ENCODE data around the gene FAM53B.
A peak's percentile ranks its signal among the peaks of the same experiment; 100 is the strongest.

The FAM53B gene

DNA sequence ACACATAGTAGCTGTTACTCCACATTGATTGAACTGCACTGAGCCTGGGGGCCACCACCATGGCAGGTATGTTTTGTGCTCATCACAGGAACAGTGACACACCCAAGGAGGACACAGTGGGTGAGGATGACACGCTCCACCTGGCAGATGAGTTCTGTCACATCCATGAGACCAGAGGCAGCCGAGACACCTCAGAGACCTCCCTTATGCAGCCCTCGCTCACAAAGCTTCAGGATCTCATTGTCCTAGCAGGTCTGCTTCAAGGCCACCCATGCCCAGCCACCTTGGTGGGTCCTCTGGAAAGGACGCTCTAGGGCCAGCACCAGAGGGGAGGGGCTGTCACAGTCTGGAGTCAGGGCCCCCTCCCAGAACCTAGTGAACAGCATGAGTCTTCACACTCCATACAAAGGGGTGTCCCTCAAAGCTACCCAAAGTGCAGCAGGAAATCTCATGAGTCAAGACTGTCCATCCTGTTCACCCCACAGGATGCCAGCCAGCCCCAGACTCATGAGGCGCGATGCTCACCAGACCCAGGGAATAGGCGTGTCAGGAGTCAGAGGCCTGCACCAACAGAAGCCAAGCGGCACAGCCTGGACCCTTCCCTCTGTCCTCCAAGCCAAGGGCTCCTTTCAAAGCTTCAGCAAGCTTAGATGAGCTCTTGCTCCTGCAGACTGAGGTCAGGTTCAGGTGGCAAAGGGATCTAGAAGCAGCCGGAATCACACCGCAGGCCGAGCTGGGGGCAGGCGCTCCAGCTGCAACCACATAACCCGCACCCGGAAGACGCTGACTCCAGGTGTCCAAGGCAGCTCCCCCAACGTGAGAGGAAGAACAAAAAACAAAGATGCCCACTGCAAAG lies 9.6 kb downstream of the FAM53B start:
- H3K27ac ChIP-seq (replicated peaks; ENCODE audit: low read length) = no peak overlapping the region
- H2BK5ac ChIP-seq (ENCODE audit: low read length) = no peak overlapping the region
- no CpG with 5 or more reads among the region's 16 CpGs for WGBS, 2 donors (ENCODE audit: extremely low coverage in 2 of 2, insufficient read length in 2 of 2, insufficient replicate concordance in 1 of 2)
- no peaks in the 10 kb centered on the region for H3K9me3 ChIP-seq (replicated peaks in 1 of 2; ENCODE audit: control insufficient read depth in 2 of 2, insufficient read depth in 1 of 2, low read depth in 1 of 2, low read length in 2 of 2)
- H2BK120ac ChIP-seq (ENCODE audit: low read depth, low read length) = no peak overlapping the region
- H2AFZ ChIP-seq (ENCODE audit: low read length) = no peak overlapping the region
- H3K4ac ChIP-seq (ENCODE audit: low read length) = no peak overlapping the region
- H4K91ac ChIP-seq (ENCODE audit: low read depth, low read length, poor library complexity) = no peak overlapping the region
- H3K18ac ChIP-seq (ENCODE audit: low read length) = peak overlapping the region; percentile 3
- H3K79me1 ChIP-seq (ENCODE audit: low read depth, low read length) = peaks cover 29% of the 10 kb centered on the region
- no peak overlapping the region for H4K8ac ChIP-seq (ENCODE audit: low read depth, low read length)
- no peak overlapping the region for H3K14ac ChIP-seq (ENCODE audit: low read length)
- no peak overlapping the region for H3K4me2 ChIP-seq (ENCODE audit: insufficient read depth, low read length, poor library complexity, severe bottlenecking)
- H3K23ac ChIP-seq (ENCODE audit: low read depth, low read length, poor library complexity) = no peak overlapping the region
- DNase-seq (ENCODE audit: low spot score) = no peak
- no peak overlapping the region for H3K9ac ChIP-seq (ENCODE audit: low read depth, low read length, poor library complexity)
- H3K4me3 ChIP-seq (ENCODE audit: low read length in 2 of 2) = no peak overlapping the region
- H2BK12ac ChIP-seq (ENCODE audit: low read length) = no peak overlapping the region
- peaks cover 5 to 38% of the 10 kb centered on the region in 2 donors for H3K36me3 ChIP-seq (replicated peaks in 1 of 2; ENCODE audit: control insufficient read depth in 2 of 2, insufficient read depth in 2 of 2, low read length in 2 of 2)
- no peak overlapping the region for H2BK15ac ChIP-seq (ENCODE audit: low read length)
- H2AK5ac ChIP-seq (ENCODE audit: low read depth, low read length) = no peak overlapping the region
- no peaks in the 10 kb centered on the region for H3K27me3 ChIP-seq (ENCODE audit: control insufficient read depth in 3 of 3, insufficient read depth in 3 of 3, low read depth in 1 of 3, low read length in 3 of 3)
- H3K4me1 ChIP-seq (ENCODE audit: control insufficient read depth in 2 of 2, insufficient read depth in 1 of 2, low read depth in 1 of 2, low read length in 2 of 2) = peaks cover 8 to 21% of the 10 kb centered on the region in 2 donors

DNA sequence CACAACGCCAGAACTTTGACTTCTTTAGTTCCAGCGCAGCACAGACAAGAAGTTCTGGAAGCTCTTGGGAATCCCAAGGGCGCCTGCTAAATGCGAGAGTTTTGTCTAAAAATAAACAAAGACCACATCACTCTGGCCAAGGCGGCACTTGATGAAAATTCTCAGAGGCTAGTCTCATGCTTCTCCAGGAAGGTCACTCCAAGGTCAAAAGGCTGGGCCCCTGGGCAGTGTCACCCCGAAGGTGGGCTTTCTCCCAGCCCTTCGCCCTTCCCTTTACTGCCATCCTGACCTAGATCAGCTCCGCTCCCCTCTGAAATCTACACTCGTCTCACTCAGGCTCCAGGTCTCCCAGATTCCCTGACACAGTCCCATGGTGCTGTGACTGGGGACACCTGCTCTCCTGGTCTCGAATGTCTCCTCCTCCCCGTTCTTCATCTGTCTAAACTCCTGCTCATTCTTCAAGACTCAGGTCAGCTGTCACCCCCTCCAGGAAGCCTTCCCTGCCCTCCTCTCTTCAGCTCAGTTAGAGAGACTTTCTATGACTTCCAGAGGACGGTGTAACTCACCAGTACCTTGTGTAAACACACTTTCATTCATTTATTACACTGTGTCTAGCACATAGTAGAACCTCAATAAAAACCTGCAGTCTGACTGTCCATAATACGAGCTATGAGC lies 10.5 kb downstream of the FAM53B start:
- Histone ChIP-seq H3K9ac (ENCODE audit: low read depth, low read length, poor library complexity) (no peak overlapping the region), H3K14ac (ENCODE audit: low read length) (no peak overlapping the region), H2BK12ac (ENCODE audit: low read length) (no peak overlapping the region), H3K36me3 (replicated peaks in 1 of 2; ENCODE audit: control insufficient read depth in 2 of 2, insufficient read depth in 2 of 2, low read length in 2 of 2) (peaks cover 5 to 42% of the 10 kb centered on the region in 2 donors), H3K9me3 (replicated peaks in 1 of 2; ENCODE audit: control insufficient read depth in 2 of 2, insufficient read depth in 1 of 2, low read depth in 1 of 2, low read length in 2 of 2) (no peaks in the 10 kb centered on the region), H2BK120ac (ENCODE audit: low read depth, low read length) (no peak overlapping the region), H3K4me2 (ENCODE audit: insufficient read depth, low read length, poor library complexity, severe bottlenecking) (no peak overlapping the region), H4K91ac (ENCODE audit: low read depth, low read length, poor library complexity) (no peak overlapping the region), H3K79me1 (ENCODE audit: low read depth, low read length) (peaks cover 25% of the 10 kb centered on the region), H2AK5ac (ENCODE audit: low read depth, low read length) (no peak overlapping the region), H3K27me3 (ENCODE audit: control insufficient read depth in 3 of 3, insufficient read depth in 3 of 3, low read depth in 1 of 3, low read length in 3 of 3) (no peaks in the 10 kb centered on the region), H2BK15ac (ENCODE audit: low read length) (no peak overlapping the region), H3K4me3 (ENCODE audit: low read length in 2 of 2) (no peak overlapping the region), H3K23ac (ENCODE audit: low read depth, low read length, poor library complexity) (no peak overlapping the region), H3K18ac (ENCODE audit: low read length) (no peak overlapping the region), H3K4me1 (ENCODE audit: control insufficient read depth in 2 of 2, insufficient read depth in 1 of 2, low read depth in 1 of 2, low read length in 2 of 2) (peaks cover 2 to 13% of the 10 kb centered on the region in 2 donors), H2AFZ (ENCODE audit: low read length) (no peak overlapping the region), H3K27ac (replicated peaks; ENCODE audit: low read length) (no peak overlapping the region), H4K8ac (ENCODE audit: low read depth, low read length) (no peak overlapping the region), H2BK5ac (ENCODE audit: low read length) (no peak overlapping the region), H3K4ac (ENCODE audit: low read length) (no peak overlapping the region)
- DNase-seq (ENCODE audit: low spot score) = no peak
- no CpG with 5 or more reads among the region's 13 CpGs for WGBS, 2 donors (ENCODE audit: extremely low coverage in 2 of 2, insufficient read length in 2 of 2, insufficient replicate concordance in 1 of 2)

DNA sequence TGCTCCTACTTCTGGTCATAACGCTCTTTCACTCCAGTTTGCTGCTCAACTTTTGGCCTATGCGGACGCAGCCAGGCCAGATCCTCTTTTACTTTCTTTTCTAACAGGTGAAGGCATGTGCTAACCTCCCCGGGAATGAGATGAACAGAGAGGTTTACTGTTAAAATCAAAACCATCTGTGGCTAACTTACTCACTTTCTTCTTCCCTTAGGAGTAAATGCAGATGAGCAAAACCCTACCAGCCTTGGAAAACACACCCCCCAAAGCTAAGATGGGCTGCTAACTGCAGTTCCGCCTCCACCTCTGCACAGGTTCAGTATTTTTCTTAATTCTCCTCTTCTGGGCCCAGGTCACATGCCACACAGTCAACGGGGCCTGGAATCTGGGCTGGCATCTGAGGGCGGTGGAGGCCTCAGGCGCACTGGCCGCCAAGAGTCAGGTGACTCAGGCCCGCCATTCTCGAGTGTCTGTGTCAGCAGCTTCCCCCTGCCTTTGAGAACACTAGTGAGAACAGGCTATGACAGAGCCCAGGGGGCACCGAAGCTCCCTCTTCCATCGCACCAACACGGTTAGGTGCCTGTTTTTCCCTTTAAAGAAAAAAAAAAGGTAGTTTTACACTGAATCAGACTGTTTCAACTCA lies 11.1 kb downstream of the FAM53B start:
- Histone ChIP-seq H2BK120ac (ENCODE audit: low read depth, low read length) (no peak overlapping the region), H3K36me3 (replicated peaks in 1 of 2; ENCODE audit: control insufficient read depth in 2 of 2, insufficient read depth in 2 of 2, low read length in 2 of 2) (peaks cover 5 to 42% of the 10 kb centered on the region in 2 donors), H4K8ac (ENCODE audit: low read depth, low read length) (no peak overlapping the region), H2AK5ac (ENCODE audit: low read depth, low read length) (no peak overlapping the region), H3K18ac (ENCODE audit: low read length) (no peak overlapping the region), H3K9ac (ENCODE audit: low read depth, low read length, poor library complexity) (no peak overlapping the region), H2BK12ac (ENCODE audit: low read length) (no peak overlapping the region), H3K14ac (ENCODE audit: low read length) (no peak overlapping the region), H3K9me3 (replicated peaks in 1 of 2; ENCODE audit: control insufficient read depth in 2 of 2, insufficient read depth in 1 of 2, low read depth in 1 of 2, low read length in 2 of 2) (no peaks in the 10 kb centered on the region), H4K91ac (ENCODE audit: low read depth, low read length, poor library complexity) (no peak overlapping the region), H2BK5ac (ENCODE audit: low read length) (no peak overlapping the region), H2BK15ac (ENCODE audit: low read length) (no peak overlapping the region), H3K4me1 (ENCODE audit: control insufficient read depth in 2 of 2, insufficient read depth in 1 of 2, low read depth in 1 of 2, low read length in 2 of 2) (peaks cover 3 to 7% of the 10 kb centered on the region in 2 donors), H2AFZ (ENCODE audit: low read length) (no peak overlapping the region), H3K4me2 (ENCODE audit: insufficient read depth, low read length, poor library complexity, severe bottlenecking) (no peak overlapping the region), H3K4me3 (ENCODE audit: low read length in 2 of 2) (no peak overlapping the region), H3K4ac (ENCODE audit: low read length) (no peak overlapping the region), H3K79me1 (ENCODE audit: low read depth, low read length) (peaks cover 25% of the 10 kb centered on the region), H3K27me3 (ENCODE audit: control insufficient read depth in 3 of 3, insufficient read depth in 3 of 3, low read depth in 1 of 3, low read length in 3 of 3) (no peaks in the 10 kb centered on the region), H3K23ac (ENCODE audit: low read depth, low read length, poor library complexity) (no peak overlapping the region), H3K27ac (replicated peaks; ENCODE audit: low read length) (no peak overlapping the region)
- no CpG with 5 or more reads among the region's 14 CpGs for WGBS, 2 donors (ENCODE audit: extremely low coverage in 2 of 2, insufficient read length in 2 of 2, insufficient replicate concordance in 1 of 2)
- no peak for DNase-seq (ENCODE audit: low spot score)

DNA sequence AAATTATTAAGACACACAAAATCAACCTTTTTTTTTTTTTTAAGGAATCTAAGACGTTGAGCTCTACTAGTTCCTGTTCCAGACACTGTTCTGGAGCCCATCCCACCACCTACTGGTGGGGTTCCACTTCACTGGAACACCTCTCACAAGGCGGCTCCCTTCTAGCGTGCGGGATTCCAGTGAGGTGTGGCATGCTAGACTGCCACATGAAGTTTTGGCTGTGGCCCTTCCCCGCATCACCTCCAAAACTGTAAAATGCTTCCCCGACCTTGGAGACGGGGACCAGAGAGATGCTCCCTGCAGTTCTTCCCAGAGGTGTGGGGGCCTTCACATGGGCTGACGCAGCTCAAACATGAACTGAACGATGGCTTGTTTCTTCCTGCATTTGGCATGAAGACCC lies 12.6 kb downstream of the FAM53B start:
- no peaks in the 10 kb centered on the region for H3K27me3 ChIP-seq (ENCODE audit: control insufficient read depth in 3 of 3, insufficient read depth in 3 of 3, low read depth in 1 of 3, low read length in 3 of 3)
- H2BK15ac ChIP-seq (ENCODE audit: low read length) = no peak overlapping the region
- no peak overlapping the region for H3K4me2 ChIP-seq (ENCODE audit: insufficient read depth, low read length, poor library complexity, severe bottlenecking)
- H3K14ac ChIP-seq (ENCODE audit: low read length) = peak overlapping the region; percentile 10
- H3K4me1 ChIP-seq (ENCODE audit: control insufficient read depth in 2 of 2, insufficient read depth in 1 of 2, low read depth in 1 of 2, low read length in 2 of 2) = peaks cover 0 to 3% of the 10 kb centered on the region in 2 donors
- no peak overlapping the region for H3K23ac ChIP-seq (ENCODE audit: low read depth, low read length, poor library complexity)
- H2AFZ ChIP-seq (ENCODE audit: low read length) = no peak overlapping the region
- no peaks in the 10 kb centered on the region for H3K9me3 ChIP-seq (replicated peaks in 1 of 2; ENCODE audit: control insufficient read depth in 2 of 2, insufficient read depth in 1 of 2, low read depth in 1 of 2, low read length in 2 of 2)
- H4K8ac ChIP-seq (ENCODE audit: low read depth, low read length) = no peak overlapping the region
- H3K18ac ChIP-seq (ENCODE audit: low read length) = peak overlapping the region; percentile 40
- WGBS, 2 donors (ENCODE audit: extremely low coverage in 2 of 2, insufficient read length in 2 of 2, insufficient replicate concordance in 1 of 2) = no CpG with 5 or more reads among the region's 9 CpGs
- H4K91ac ChIP-seq (ENCODE audit: low read depth, low read length, poor library complexity) = no peak overlapping the region
- H3K4me3 ChIP-seq (ENCODE audit: low read length in 2 of 2) = no peak overlapping the region
- H3K36me3 ChIP-seq (replicated peaks in 1 of 2; ENCODE audit: control insufficient read depth in 2 of 2, insufficient read depth in 2 of 2, low read length in 2 of 2) = peaks cover 5 to 35% of the 10 kb centered on the region in 2 donors
- no peak for DNase-seq (ENCODE audit: low spot score)
- H2BK120ac ChIP-seq (ENCODE audit: low read depth, low read length) = no peak overlapping the region
- no peak overlapping the region for H2AK5ac ChIP-seq (ENCODE audit: low read depth, low read length)
- no peak overlapping the region for H3K4ac ChIP-seq (ENCODE audit: low read length)
- no peak overlapping the region for H3K27ac ChIP-seq (replicated peaks; ENCODE audit: low read length)
- H2BK12ac ChIP-seq (ENCODE audit: low read length) = no peak overlapping the region
- H2BK5ac ChIP-seq (ENCODE audit: low read length) = no peak overlapping the region
- peaks cover 21% of the 10 kb centered on the region for H3K79me1 ChIP-seq (ENCODE audit: low read depth, low read length)
- no peak overlapping the region for H3K9ac ChIP-seq (ENCODE audit: low read depth, low read length, poor library complexity)

All from neuronal stem cell (in vitro differentiated cells).